ENCODE results near the gene WBP11. TPM values are rescaled to one million over a fixed set of nuclear protein-coding genes. Genes with fewer than 3 reads are reported as not detected.

Gene WBP11
- total and polyA plus RNA-seq, 2 donors (not counting 3 experiments of a cell fraction or from before 2014, with no cell fraction given) = 11.4 to 77.1 TPM

GRCh38 chr12:14751986-14752385 lies 51.3 kb downstream of the WBP11 start:
- POLR2A ChIA-PET = no interaction called here
- Histone ChIP-seq H3K4me1 (ENCODE audit: control insufficient read depth, extremely low read depth, insufficient read depth, low read length) (no peaks in the 10 kb centered on the region), H2AFZ (ENCODE audit: low read depth, low read length) (no peak overlapping the region), H3K4me2 (ENCODE audit: insufficient read depth, low read length) (no peak overlapping the region), H4K20me1 (replicated peaks; ENCODE audit: control insufficient read depth, extremely low read depth, insufficient read depth, low read length) (no peaks in the 10 kb centered on the region), H3K27me3 (ENCODE audit: control insufficient read depth in 2 of 2, insufficient read depth in 2 of 2, low read length in 2 of 2) (no peaks in the 10 kb centered on the region), H3K9me3 (replicated peaks; ENCODE audit: control insufficient read depth, insufficient read depth, low read length) (no peaks in the 10 kb centered on the region), H3K4me3 (replicated peaks in 1 of 3; ENCODE audit: insufficient read depth in 1 of 3, low read depth in 1 of 3, low read length in 3 of 3) (no peak overlapping the region), H3K9ac (replicated peaks; ENCODE audit: extremely low read depth, insufficient read depth, low read length) (no peak overlapping the region), H3K79me2 (ENCODE audit: control insufficient read depth, insufficient read depth, low read length) (no peaks in the 10 kb centered on the region), H3K9me1 (replicated peaks; ENCODE audit: control insufficient read depth, extremely low read depth, insufficient read depth, low read length) (no peaks in the 10 kb centered on the region), H3K36me3 (ENCODE audit: control insufficient read depth in 2 of 2, extremely low read depth in 1 of 2, insufficient read depth in 2 of 2, low read length in 2 of 2) (no peaks in the 10 kb centered on the region), H3K27ac (ENCODE audit: insufficient read depth, low read depth, low read length) (no peak overlapping the region)
- CTCF ChIA-PET = no interaction called here
- no peak for TF ChIP-seq JUN (IDR thresholded peaks at IDR 0.05; ENCODE audit: borderline replicate concordance, insufficient read depth, insufficient read length, low read depth)
- TF ChIP-seq MAX (IDR thresholded peaks at IDR 0.05; ENCODE audit: insufficient read depth, insufficient read length) = no peak
- TF ChIP-seq POLR2AphosphoS5 (IDR thresholded peaks at IDR 0.05; ENCODE audit: insufficient read depth, low read depth, low read length) = no peak
- TF ChIP-seq GATA2 (IDR thresholded peaks at IDR 0.05; ENCODE audit: insufficient read depth, insufficient read length, low read depth, low read length) = no peak
- TF ChIP-seq EZH2 (IDR thresholded peaks at IDR 0.05; ENCODE audit: borderline replicate concordance, low read depth, low read length, severe bottlenecking) = no peak
- TF ChIP-seq FOS (IDR thresholded peaks at IDR 0.05; ENCODE audit: borderline replicate concordance, insufficient read depth, low read length) = no peak
- no peak for TF ChIP-seq POLR2A (IDR thresholded peaks at IDR 0.05; ENCODE audit: low read depth, low read length)
- TF ChIP-seq MYC (IDR thresholded peaks at IDR 0.05; ENCODE audit: low read depth, low read length) = no peak
- TF ChIP-seq CTCF (IDR thresholded peaks at IDR 0.05; ENCODE audit: extremely low read depth in 1 of 2, insufficient read depth in 1 of 2, low read depth in 1 of 2, low read length in 2 of 2) = no peak
- FAIRE-seq (no peak), DNase-seq (ENCODE audit: low read depth, low spot score) (no peak)
- BruUV-seq (replicated peaks) = no TSS peak
- dilution Hi-C loops (cut with MboI; ENCODE audit: extremely low pct_ligation_motif_present, low sequenced_read_pairs) = no loop called here
- intact Hi-C loops (cut with micrococcal nuclease) = loop anchor here (10.0 kb wide), 1 partner anchor 513 kb away; no protein-coding TSS in a partner anchor
